H1 (cell line): ENCODE measurements around the gene STH. TPM values are rescaled to one million over a fixed set of nuclear protein-coding genes. Genes with fewer than 3 reads are reported as not detected.

ENCODE experiments used
- CTCF ChIA-PET: fragments of 300-600 bp; sonication (Branson Sonifier 250); formaldehyde crosslinking; loops from one replicate; lab custom pipeline; 2021; ENCODE audit not compliant: partially characterized antibody; lab: Charles Lee
- POLR2A ChIA-PET: fragments of 300-600 bp; sonication (Branson Sonifier 250); formaldehyde crosslinking; loops from one replicate; lab custom pipeline; 2021; ENCODE audit warnings: inconsistent platforms; ENCODE audit not compliant: partially characterized antibody; lab: Charles Lee
- DNase-seq, 2 experiments: peaks; one replicate each; pipeline versions ENCODE4 v3.0.0 to v3.0.0-alpha.2; 2010 to 2022; ENCODE audit warnings: low spot score in 2 of 2, low read depth in 1 of 2, mixed read lengths in 1 of 2
- FAIRE-seq: peaks from 2 replicates; lab custom pipeline; 2011; peaks lifted over from hg19 to GRCh38; lab: Jason Lieb, UNC
- H2AFZ ChIP-seq: 2 replicates; pipeline ENCODE4 v1.8.1; 2012; ENCODE audit warnings: low read length, inconsistent platforms
- H2AK5ac ChIP-seq: 2 replicates; pipeline ENCODE4 v1.6.1; 2013; ENCODE audit warnings: low read depth, low read length
- H2BK120ac ChIP-seq: replicated peaks from 2 replicates; pipeline ENCODE3; 2013; ENCODE audit warnings: low read depth, low read length, inconsistent platforms
- H2BK12ac ChIP-seq: 2 replicates; pipeline ENCODE4 v1.6.1; 2013; ENCODE audit warnings: low read depth, low read length
- H2BK15ac ChIP-seq: 2 replicates; pipeline ENCODE4 v1.6.1; 2013; ENCODE audit warnings: low read length
- H2BK20ac ChIP-seq: 2 replicates; pipeline ENCODE4 v1.6.1; 2013; ENCODE audit warnings: low read length
- H2BK5ac ChIP-seq: 2 replicates; pipeline ENCODE4 v1.6.1; 2013; ENCODE audit warnings: low read depth, low read length
- H3K14ac ChIP-seq: 2 replicates; pipeline ENCODE4 v1.6.1; 2013; ENCODE audit warnings: inconsistent platforms; ENCODE audit not compliant: insufficient read length
- H3K18ac ChIP-seq: 2 replicates; pipeline ENCODE4 v1.6.1; 2013; ENCODE audit warnings: low read length; ENCODE audit errors: extremely low read depth
- H3K23ac ChIP-seq: 2 replicates; pipeline ENCODE4 v1.6.1; 2013; ENCODE audit warnings: inconsistent platforms; ENCODE audit not compliant: insufficient read length
- H3K23me2 ChIP-seq: 2 replicates; pipeline ENCODE4 v1.6.1; 2013; ENCODE audit warnings: low read depth, low read length
- H3K27ac ChIP-seq: 2 replicates; pipeline ENCODE4 v1.6.1; 2011; ENCODE audit warnings: low read depth, low read length, inconsistent platforms
- H3K27me3 ChIP-seq, 4 experiments: replicated peaks in 1 of 4; 1 replicate in 1 of 4; 2 replicates in 3 of 4; pipeline versions ENCODE4 v1.6.1 to v1.8.1; 2011 to 2013; ENCODE audit warnings: low read length in 3 of 4, mild to moderate bottlenecking in 3 of 4, inconsistent platforms in 2 of 4, mixed read lengths in 2 of 4, moderate library complexity in 1 of 4; ENCODE audit not compliant: control insufficient read depth in 3 of 4, insufficient read depth in 3 of 4; ENCODE audit errors: extremely low read depth in 1 of 4
- H3K36me3 ChIP-seq, 4 experiments: 2 replicates each; pipeline versions ENCODE4 v1.6.1 to v1.8.1; 2011 to 2013; ENCODE audit warnings: mild to moderate bottlenecking in 4 of 4, low read length in 3 of 4, moderate library complexity in 2 of 4, control low read depth in 1 of 4, inconsistent platforms in 1 of 4; ENCODE audit not compliant: insufficient read depth in 4 of 4, control insufficient read depth in 2 of 4
- H3K4ac ChIP-seq: replicated peaks from 2 replicates; pipeline ENCODE3; 2013; ENCODE audit warnings: low read length, low read depth, mixed read lengths, inconsistent platforms; ENCODE audit not compliant: insufficient read length
- H3K4me1 ChIP-seq, 4 experiments: replicated peaks in 1 of 4; 1 replicate in 1 of 4; 2 replicates in 3 of 4; pipeline versions ENCODE4 v1.6.1 to v1.8.1; 2011 to 2013; ENCODE audit warnings: low read length in 3 of 4, inconsistent platforms in 2 of 4, mixed read lengths in 1 of 4; ENCODE audit not compliant: insufficient read depth in 4 of 4, control insufficient read depth in 3 of 4
- H3K4me2 ChIP-seq, 2 experiments: 2 replicates each; pipeline versions ENCODE4 v1.6.1 to v1.8.1; 2011 to 2013; ENCODE audit warnings: low read depth in 2 of 2, low read length in 2 of 2, control low read depth in 1 of 2, inconsistent platforms in 1 of 2, mild to moderate bottlenecking in 1 of 2; ENCODE audit not compliant: insufficient read depth in 1 of 2
- H3K4me3 ChIP-seq, 4 experiments: fragments of 200-600, 300-600 bp in 1 of 4; sonication (generic), shearing (Covaris generic), sonication (Bioruptor Twin) in 1 of 4; 2 replicates each; pipeline versions ENCODE4 v1.5.1 to v1.8.1; 2011 to 2016; ENCODE audit warnings: low read length in 4 of 4, low read depth in 3 of 4, control low read depth in 2 of 4, inconsistent platforms in 2 of 4, mild to moderate bottlenecking in 2 of 4, mixed read lengths in 1 of 4, moderate library complexity in 1 of 4; ENCODE audit not compliant: insufficient read depth in 2 of 4; ENCODE audit errors: extremely low read depth in 1 of 4
- H3K56ac ChIP-seq: replicated peaks from 2 replicates; pipeline ENCODE3; 2013; ENCODE audit warnings: low read depth, mild to moderate bottlenecking, mixed read lengths, low read length, inconsistent platforms; ENCODE audit not compliant: insufficient read length
- H3K79me1 ChIP-seq: 2 replicates; pipeline ENCODE4 v1.6.1; 2013; ENCODE audit warnings: low read depth, low read length, control low read depth
- H3K79me2 ChIP-seq, 2 experiments: 2 replicates each; pipeline versions ENCODE4 v1.6.1 to v1.8.1; 2012 to 2013; ENCODE audit warnings: low read length in 2 of 2, mild to moderate bottlenecking in 2 of 2, inconsistent platforms in 1 of 2; ENCODE audit not compliant: insufficient read depth in 2 of 2, control insufficient read depth in 1 of 2
- H3K9ac ChIP-seq, 4 experiments: replicated peaks in 1 of 4; 1 replicate in 1 of 4; 2 replicates in 3 of 4; pipeline versions ENCODE4 v1.6.1 to v1.8.1; 2011 to 2013; ENCODE audit warnings: low read depth in 3 of 4, low read length in 3 of 4, control low read depth in 2 of 4, mild to moderate bottlenecking in 2 of 4, moderate library complexity in 2 of 4, inconsistent platforms in 1 of 4; ENCODE audit errors: extremely low read depth in 1 of 4
- H3K9me3 ChIP-seq, 2 experiments: 2 replicates each; pipeline versions ENCODE4 v1.6.1 to v1.8.1; 2012 to 2013; ENCODE audit warnings: mild to moderate bottlenecking in 2 of 2, moderate library complexity in 2 of 2, control low read depth in 1 of 2, inconsistent platforms in 1 of 2, low read depth in 1 of 2, low read length in 1 of 2, mixed read lengths in 1 of 2; ENCODE audit not compliant: insufficient read depth in 2 of 2
- H4K20me1 ChIP-seq, 2 experiments: replicated peaks in 1 of 2; 2 replicates each; pipeline versions ENCODE3 to v1.8.1; 2011 to 2013; ENCODE audit warnings: inconsistent platforms in 2 of 2, low read length in 2 of 2, mild to moderate bottlenecking in 1 of 2; ENCODE audit not compliant: insufficient read depth in 2 of 2, control insufficient read depth in 1 of 2
- H4K5ac ChIP-seq: 2 replicates; pipeline ENCODE4 v1.6.1; 2013; ENCODE audit warnings: low read length, low read depth, mixed read lengths, inconsistent platforms; ENCODE audit not compliant: insufficient read length
- H4K8ac ChIP-seq: 2 replicates; pipeline ENCODE4 v1.8.0; 2013; ENCODE audit warnings: mild to moderate bottlenecking, moderate library complexity, low read length, inconsistent platforms; ENCODE audit not compliant: insufficient read depth; ENCODE audit errors: extremely low read depth
- H4K91ac ChIP-seq: replicated peaks from 2 replicates; pipeline ENCODE3; 2013; ENCODE audit warnings: low read length, mixed read lengths, inconsistent platforms; ENCODE audit not compliant: insufficient read length
- WGBS, 2 experiments: shearing (Covaris generic) in 1 of 2; methylation state at CpG; one replicate each; pipeline versions ENCODE4 v1.1.6 to v1.1.7; 2013 to 2015; ENCODE audit warnings: low lambda C conversion rate in 2 of 2, mixed read lengths in 2 of 2, inconsistent platforms in 1 of 2, low coverage in 1 of 2, missing lambda C conversion rate in 1 of 2; ENCODE audit not compliant: insufficient replicate concordance in 2 of 2, insufficient coverage in 1 of 2, insufficient read length in 1 of 2; ENCODE audit errors: extremely low coverage in 1 of 2, missing lambda C conversion rate in 1 of 2; 5-methylcytosine and 5-hydroxymethylcytosine counted together
- polyA plus RNA-seq, 7 experiments: library from polyadenylated mRNA; depleted of rRNA in 3 of 7; stranded (reverse) in 5 of 7; unstranded in 2 of 7; fragments of >200 nt in 5 of 7; fragments of 200-250 nt in 2 of 7; gene quantifications; 1 replicate in 5 of 7; 2 replicates in 1 of 7; 4 replicates in 1 of 7; pipeline versions ENCODE4 v1.2.1 to v1.2.3, GENCODE V29; 2011 to 2013; ENCODE audit warnings: missing spikeins in 2 of 7, mixed read lengths in 2 of 7
- total RNA-seq: library from RNA; stranded (reverse); fragmentation: NEBNext Ultra II Directional; extraction: Animal tissue kit (Norgen Biotek cat#: 25700); gene quantifications from 2 replicates; pipeline ENCODE4 v1.2.1, GENCODE V29; 2021

Gene STH
- total and polyA plus RNA-seq, 2 of the 8 experiments (the other 6 are each of a cell fraction or from before 2014, with no cell fraction given): not detected

- H3K4me2 ChIP-seq: no peak overlapping the region
- ChIA-PET POLR2A (interaction anchor here (1.4 kb wide), 1 partner anchor 12 kb away, joined by 5 read pairs; no protein-coding TSS in a partner anchor), CTCF (interaction anchor here (0.7 to 2.3 kb wide), 5 partner anchors 17 to 149 kb away, joined by 3 to 12 read pairs (median 5); no protein-coding TSS in a partner anchor)
- FAIRE-seq (no peak), DNase-seq (no peak)
- H3K56ac ChIP-seq: no peak overlapping the region
- no peak overlapping the region for H2BK12ac ChIP-seq
- H2AK5ac ChIP-seq: no peak overlapping the region
- H3K23ac ChIP-seq: no peak overlapping the region
- peaks cover 1 to 5% of the 10 kb centered on the region in 2 experiments for H4K20me1 ChIP-seq
- 86% methylated on average over 7 of the region's 8 CpGs; no CpG with 5 or more reads in 1 of the 2 experiments for WGBS, 2 experiments
- no peak overlapping the region for H2BK15ac ChIP-seq
- H2AFZ ChIP-seq: no peak overlapping the region
- H3K18ac ChIP-seq: no peak overlapping the region
- H3K79me2 ChIP-seq: no peaks in the 10 kb centered on the region
- H4K91ac ChIP-seq: no peak overlapping the region
- no peak overlapping the region for H3K9ac ChIP-seq
- peaks cover 3% of the 10 kb centered on the region; the same call in 1 of the 2 replicates for H3K79me1 ChIP-seq
- H2BK120ac ChIP-seq: no peak overlapping the region
- peaks cover under 1 to 13% (median 2%) of the 10 kb centered on the region in 4 experiments; a peak in 5 of 8 replicates for H3K36me3 ChIP-seq
- H3K4me1 ChIP-seq: peaks cover 3 to 19% (median 6%) of the 10 kb centered on the region in 4 experiments
- H3K4me3 ChIP-seq: no peak overlapping the region
- peak overlapping the region; percentile 6; the same call in 1 of the 2 replicates for H3K27ac ChIP-seq
- H3K23me2 ChIP-seq: no peaks in the 10 kb centered on the region
- no peak overlapping the region for H2BK20ac ChIP-seq
- H3K27me3 ChIP-seq: no peaks in the 10 kb centered on the region
- H3K9me3 ChIP-seq: no peaks in the 10 kb centered on the region
- no peak overlapping the region for H3K14ac ChIP-seq
- H4K5ac ChIP-seq: no peak overlapping the region
- H2BK5ac ChIP-seq: no peak overlapping the region
- 0 out of 2 replicates have a peak overlapping the region, but pooled peaks have one; percentile 4 for H4K8ac ChIP-seq
- H3K4ac ChIP-seq: no peak overlapping the region
Measured at GRCh38 chr17:46025510-46026165, 26.6 kb downstream of the STH start.
